HUES48 (cell line): ENCODE measurements around the gene HIP1R.

ENCODE experiments used
- H3K27ac ChIP-seq: one replicate; pipeline ENCODE4 v1.7.0; 2013; ENCODE audit warnings: low read depth, low read length, inconsistent platforms
- H3K27me3 ChIP-seq: 2 replicates; pipeline ENCODE4 v1.6.1; 2013; ENCODE audit warnings: mild to moderate bottlenecking, low read length; ENCODE audit not compliant: control insufficient read depth, insufficient read depth
- H3K36me3 ChIP-seq: 2 replicates; pipeline ENCODE4 v1.6.1; 2013; ENCODE audit warnings: low read length; ENCODE audit not compliant: control insufficient read depth, insufficient read depth
- H3K4me1 ChIP-seq: 2 replicates; pipeline ENCODE4 v1.6.1; 2013; ENCODE audit warnings: mild to moderate bottlenecking, low read length; ENCODE audit not compliant: control insufficient read depth, insufficient read depth
- H3K4me3 ChIP-seq: 2 replicates; pipeline ENCODE4 v1.5.1; 2013; ENCODE audit warnings: mild to moderate bottlenecking, low read depth, low read length
- H3K9ac ChIP-seq: 2 replicates; pipeline ENCODE4 v1.6.1; 2013; ENCODE audit warnings: mild to moderate bottlenecking, low read depth, low read length, moderate library complexity
- H3K9me3 ChIP-seq: 2 replicates; pipeline ENCODE4 v1.6.1; 2013; ENCODE audit warnings: low read length; ENCODE audit not compliant: control insufficient read depth, insufficient read depth

HIP1R gene

GRCh38 chr12:122811777-122812176 is 23.5 kb upstream of the HIP1R start:
- H3K36me3 ChIP-seq, result no peaks in the 10 kb centered on the region
- H3K9ac ChIP-seq, result no peak overlapping the region
- H3K4me3 ChIP-seq, result no peak overlapping the region
- H3K4me1 ChIP-seq, result no peaks in the 10 kb centered on the region
- no peak overlapping the region for H3K27ac ChIP-seq
- no peaks in the 10 kb centered on the region for H3K27me3 ChIP-seq
- H3K9me3 ChIP-seq, result no peaks in the 10 kb centered on the region

- no peak overlapping the region for H3K9ac ChIP-seq
- H3K36me3 ChIP-seq, result no peaks in the 10 kb centered on the region
- no peak overlapping the region for H3K27ac ChIP-seq
- no peak overlapping the region for H3K4me3 ChIP-seq
- H3K9me3 ChIP-seq, result no peaks in the 10 kb centered on the region
- H3K4me1 ChIP-seq, result no peaks in the 10 kb centered on the region
- no peaks in the 10 kb centered on the region for H3K27me3 ChIP-seq
Measured at GRCh38 chr12:122813310-122813713, 21.9 kb upstream of the HIP1R start.

- no peaks in the 10 kb centered on the region for H3K4me1 ChIP-seq
- no peak overlapping the region for H3K9ac ChIP-seq
- no peaks in the 10 kb centered on the region for H3K9me3 ChIP-seq
- H3K4me3 ChIP-seq, result no peak overlapping the region
- no peaks in the 10 kb centered on the region for H3K27me3 ChIP-seq
- no peaks in the 10 kb centered on the region for H3K36me3 ChIP-seq
- H3K27ac ChIP-seq, result no peak overlapping the region
Measured at GRCh38 chr12:122819209-122819785, 16.0 kb upstream of the HIP1R start.

- Histone ChIP-seq H3K4me1 (no peaks in the 10 kb centered on the region), H3K27me3 (no peaks in the 10 kb centered on the region), H3K36me3 (no peaks in the 10 kb centered on the region), H3K9ac (no peak overlapping the region), H3K27ac (no peak overlapping the region), H3K4me3 (no peak overlapping the region), H3K9me3 (no peaks in the 10 kb centered on the region)
Measured at GRCh38 chr12:122820138-122820537, 15.1 kb upstream of the HIP1R start.

- H3K36me3 ChIP-seq, result no peaks in the 10 kb centered on the region
- no peaks in the 10 kb centered on the region for H3K9me3 ChIP-seq
- no peak overlapping the region for H3K4me3 ChIP-seq
- H3K27ac ChIP-seq, result no peak overlapping the region
- H3K27me3 ChIP-seq, result no peaks in the 10 kb centered on the region
- no peak overlapping the region for H3K9ac ChIP-seq
- no peaks in the 10 kb centered on the region for H3K4me1 ChIP-seq
Measured at GRCh38 chr12:122820838-122821271, 14.4 kb upstream of the HIP1R start.

GRCh38 chr12:122823429-122823828 is 11.8 kb upstream of the HIP1R start:
- peaks cover 8% of the 10 kb centered on the region for H3K4me1 ChIP-seq
- no peak overlapping the region for H3K4me3 ChIP-seq
- H3K9ac ChIP-seq, result no peak overlapping the region

GRCh38 chr12:122825773-122826724 is 9.2 kb upstream of the HIP1R start:
- Histone ChIP-seq H3K36me3 (no peaks in the 10 kb centered on the region), H3K9me3 (no peaks in the 10 kb centered on the region), H3K4me3 (peak overlapping the region; percentile 47; the same call in 1 of the 2 replicates), H3K4me1 (peaks cover 8% of the 10 kb centered on the region), H3K27ac (no peak overlapping the region), H3K9ac (no peak overlapping the region), H3K27me3 (no peaks in the 10 kb centered on the region)

More at GRCh38 chr12:122823429-122823828, 11.8 kb upstream of the HIP1R start:
- Histone ChIP-seq H3K27ac (no peak overlapping the region), H3K9me3 (no peaks in the 10 kb centered on the region), H3K27me3 (no peaks in the 10 kb centered on the region), H3K36me3 (no peaks in the 10 kb centered on the region)

- no peak overlapping the region for H3K4me3 ChIP-seq
- peaks cover 8% of the 10 kb centered on the region for H3K4me1 ChIP-seq
- H3K27ac ChIP-seq, result no peak overlapping the region
- no peaks in the 10 kb centered on the region for H3K36me3 ChIP-seq
- H3K9ac ChIP-seq, result no peak overlapping the region
- no peaks in the 10 kb centered on the region for H3K9me3 ChIP-seq
- no peaks in the 10 kb centered on the region for H3K27me3 ChIP-seq
Measured at GRCh38 chr12:122827258-122827657, 8.0 kb upstream of the HIP1R start.

- H3K4me3 ChIP-seq, result no peak overlapping the region
- H3K4me1 ChIP-seq, result peaks cover 12% of the 10 kb centered on the region
- H3K27ac ChIP-seq, result no peak overlapping the region
- H3K36me3 ChIP-seq, result no peaks in the 10 kb centered on the region
- H3K9me3 ChIP-seq, result no peaks in the 10 kb centered on the region
- peaks cover 6% of the 10 kb centered on the region; the same call in 1 of the 2 replicates for H3K27me3 ChIP-seq
- no peak overlapping the region for H3K9ac ChIP-seq
Measured at GRCh38 chr12:122830517-122831214, 4.6 kb upstream of the HIP1R start.

GRCh38 chr12:122834104-122834920 is 945 bp upstream of the HIP1R start:
- Histone ChIP-seq H3K9ac (no peak overlapping the region), H3K4me1 (peaks cover 13% of the 10 kb centered on the region), H3K27ac (peak overlapping the region; percentile 75), H3K9me3 (no peaks in the 10 kb centered on the region), H3K4me3 (peak overlapping the region; percentile 68), H3K27me3 (peaks cover 23% of the 10 kb centered on the region), H3K36me3 (no peaks in the 10 kb centered on the region)
